HepG2 (cell line): ENCODE measurements around the gene AP2A2. TPM values are rescaled to one million over a fixed set of nuclear protein-coding genes. Genes with fewer than 3 reads are reported as not detected.

Experiments used
- FOXO4 ChIP-seq: sonication (generic); formaldehyde crosslinking; conservative IDR thresholded peaks from 2 replicates; pipeline ENCODE4 v1.8.1; 2023; ENCODE audit warnings: missing genetic modification reagents
- GLI4 ChIP-seq: sonication (generic); formaldehyde crosslinking; IDR thresholded peaks from 2 replicates; pipeline ENCODE4 v1.5.1; 2020; ENCODE audit warnings: missing genetic modification reagents, mild to moderate bottlenecking, moderate library complexity, borderline replicate concordance
- HMG20B ChIP-seq: conservative IDR thresholded peaks from 2 replicates; pipeline ENCODE4 v1.6.1; 2016; ENCODE audit warnings: missing genetic modification reagents, missing compliant biosample characterization
- HNRNPH1 ChIP-seq: fragments of 200-400 bp; formaldehyde crosslinking; optimal IDR thresholded peaks from 2 replicates; pipeline ENCODE3; 2017; ENCODE audit warnings: mild to moderate bottlenecking, low read depth, low read length
- KLF6 ChIP-seq: IDR thresholded peaks from 2 replicates; pipeline ENCODE4 v1.8.0; 2016; ENCODE audit warnings: missing biosample characterization, missing genetic modification reagents
- MATR3 ChIP-seq: sonication (generic); formaldehyde crosslinking; IDR thresholded peaks from 2 replicates; pipeline ENCODE4 v1.4.0; 2020; ENCODE audit warnings: missing genetic modification reagents
- MBNL3 ChIP-seq: fragments of 250-450 bp; sonication (Bioruptor Pico); conservative IDR thresholded peaks from 2 replicates; pipeline ENCODE4 v1.8.0; 2022; ENCODE audit warnings: mild to moderate bottlenecking, inconsistent platforms
- NCOA2 ChIP-seq: sonication (generic); formaldehyde crosslinking; IDR thresholded peaks from 2 replicates; pipeline ENCODE4 v1.8.0; 2022; ENCODE audit warnings: inconsistent platforms
- NFKB2 ChIP-seq: sonication (generic); formaldehyde crosslinking; IDR thresholded peaks from 2 replicates; pipeline ENCODE4 v1.4.0; 2020; ENCODE audit warnings: missing genetic modification reagents, borderline replicate concordance
- SALL2 ChIP-seq: sonication (generic); formaldehyde crosslinking; IDR thresholded peaks from 2 replicates; pipeline ENCODE4 v1.8.1; 2023; ENCODE audit warnings: mild to moderate bottlenecking, missing genetic modification reagents, inconsistent platforms
- SATB2 ChIP-seq: sonication (generic); formaldehyde crosslinking; IDR thresholded peaks from 2 replicates; pipeline ENCODE4 v1.5.0; 2020; ENCODE audit warnings: missing genetic modification reagents
- SCMH1 ChIP-seq: sonication (generic); formaldehyde crosslinking; IDR thresholded peaks from 2 replicates; pipeline ENCODE4 v1.9.0; 2021; ENCODE audit warnings: missing genetic modification reagents, mild to moderate bottlenecking, borderline replicate concordance
- SNAPC2 ChIP-seq: sonication (generic); formaldehyde crosslinking; IDR thresholded peaks from 2 replicates; pipeline ENCODE4 v1.8.1; 2022; ENCODE audit warnings: mild to moderate bottlenecking, missing genetic modification reagents
- SYNCRIP ChIP-seq: fragments of 200-400 bp; formaldehyde crosslinking; IDR thresholded peaks from 2 replicates; pipeline ENCODE4 v1.6.1; 2018; ENCODE audit warnings: mild to moderate bottlenecking, low read depth, low read length; ENCODE audit not compliant: insufficient read depth
- ZFP37 ChIP-seq: sonication (generic); formaldehyde crosslinking; IDR thresholded peaks from 2 replicates; pipeline ENCODE4 v1.4.0; 2020; ENCODE audit warnings: missing genetic modification reagents, borderline replicate concordance
- ZKSCAN1 ChIP-seq: fragments of 150-350 bp; IDR thresholded peaks from 2 replicates; pipeline ENCODE4 v1.6.1; 2014; ENCODE audit warnings: low read length
- ZNF260 ChIP-seq: sonication (generic); formaldehyde crosslinking; IDR thresholded peaks from 2 replicates; pipeline ENCODE4 v1.4.0; 2020; ENCODE audit warnings: missing genetic modification reagents, low read depth, mild to moderate bottlenecking, borderline replicate concordance
- ZNF329 ChIP-seq: sonication (generic); formaldehyde crosslinking; IDR thresholded peaks from 2 replicates; pipeline ENCODE4 v1.9.0; 2021; ENCODE audit warnings: low read depth, mild to moderate bottlenecking, missing genetic modification reagents
- ZNF446 ChIP-seq: sonication (generic); formaldehyde crosslinking; IDR thresholded peaks from 2 replicates; pipeline ENCODE4 v1.5.0; 2020; ENCODE audit warnings: mild to moderate bottlenecking, missing genetic modification reagents
- ZNF556 ChIP-seq: sonication (generic); formaldehyde crosslinking; IDR thresholded peaks from 2 replicates; pipeline ENCODE4 v1.4.0; 2020; ENCODE audit warnings: mild to moderate bottlenecking, missing genetic modification reagents, borderline replicate concordance
- ZNF660 ChIP-seq: sonication (generic); formaldehyde crosslinking; IDR thresholded peaks from 2 replicates; pipeline ENCODE4 v1.5.1; 2020; ENCODE audit warnings: mild to moderate bottlenecking, low read depth, missing genetic modification reagents, borderline replicate concordance
- ZNF678 ChIP-seq: sonication (generic); formaldehyde crosslinking; IDR thresholded peaks from 2 replicates; pipeline ENCODE4 v1.4.0; 2020; ENCODE audit warnings: mild to moderate bottlenecking, missing genetic modification reagents
- ZNF7 ChIP-seq: IDR thresholded peaks from 2 replicates; pipeline ENCODE4 v1.6.1; 2016; ENCODE audit warnings: missing biosample characterization, missing genetic modification reagents
- polyA plus RNA-seq, 8 experiments: library from polyadenylated mRNA; depleted of rRNA in 3 of 8; stranded (reverse) in 7 of 8; unstranded in 1 of 8; fragments of >200 nt; fragmentation: Illumina TruSeq in 4 of 8; extraction: Trizol in 4 of 8; gene quantifications; 2 replicates each; pipeline versions ENCODE4 v1.2.1 to v1.2.3, GENCODE V29; 2011 to 2016; ENCODE audit warnings: low read depth in 4 of 8, missing spikeins in 1 of 8, mixed read lengths in 1 of 8; ENCODE audit not compliant: insufficient read depth in 1 of 8
- total RNA-seq, 5 experiments: library from RNA; depleted of rRNA; stranded (reverse); fragments of >200 nt; fragmentation: Illumina TruSeq; extraction: Trizol; gene quantifications; 2 replicates each; pipeline ENCODE4 v1.2.3, GENCODE V29; 2016; ENCODE audit warnings: low read depth in 1 of 5
- TF ChIP-seq, protein P1 (sequence below): sonication (generic); formaldehyde crosslinking; IDR thresholded peaks from 2 replicates; pipeline ENCODE4 v1.5.1; 2020; ENCODE audit warnings: mild to moderate bottlenecking, missing genetic modification reagents, moderate library complexity

Gene AP2A2
- total and polyA plus RNA-seq, 2 of the 13 experiments (the other 11 are each of a cell fraction or from before 2014, with no cell fraction given) = 25.7 to 75.7 TPM

DNA sequence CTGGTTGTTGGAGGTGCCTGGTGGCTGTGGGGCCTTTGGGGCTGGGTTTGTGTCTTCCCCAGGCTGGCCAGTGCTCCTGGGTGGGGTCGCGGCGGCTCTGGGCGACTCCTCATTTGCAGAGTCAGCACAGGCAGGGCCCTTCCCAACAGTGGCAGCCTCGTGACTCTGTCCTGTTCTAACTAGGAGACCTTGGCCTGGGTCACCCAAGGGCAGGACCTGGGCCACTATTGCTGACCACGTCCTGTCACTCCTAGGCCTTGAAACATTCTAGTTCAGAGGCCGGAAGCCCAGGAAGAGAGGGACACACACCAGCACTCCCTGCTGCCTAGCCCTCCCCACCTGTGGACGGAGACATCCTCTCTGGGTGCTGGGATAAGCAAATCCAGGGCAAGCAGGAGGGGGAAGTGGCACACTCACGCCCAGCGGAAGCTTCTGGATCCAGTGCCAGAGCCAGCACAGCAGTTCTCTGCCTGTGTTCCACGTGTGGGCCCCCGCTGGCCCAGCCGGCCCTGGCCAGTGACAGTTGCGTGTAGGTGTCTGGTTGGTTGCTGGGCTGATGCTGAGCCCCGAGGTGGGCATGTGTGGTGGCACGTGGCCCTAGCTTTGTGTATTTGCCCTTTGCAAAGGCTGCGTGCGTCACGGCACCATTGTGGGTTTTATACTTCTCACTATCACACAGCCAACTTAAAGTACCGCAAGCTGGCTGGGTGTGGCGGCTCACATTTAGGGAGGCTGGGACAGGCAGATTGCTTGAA lies 10.7 kb upstream of the AP2A2 start (continued):
- TF ChIP-seq, protein P1, sequence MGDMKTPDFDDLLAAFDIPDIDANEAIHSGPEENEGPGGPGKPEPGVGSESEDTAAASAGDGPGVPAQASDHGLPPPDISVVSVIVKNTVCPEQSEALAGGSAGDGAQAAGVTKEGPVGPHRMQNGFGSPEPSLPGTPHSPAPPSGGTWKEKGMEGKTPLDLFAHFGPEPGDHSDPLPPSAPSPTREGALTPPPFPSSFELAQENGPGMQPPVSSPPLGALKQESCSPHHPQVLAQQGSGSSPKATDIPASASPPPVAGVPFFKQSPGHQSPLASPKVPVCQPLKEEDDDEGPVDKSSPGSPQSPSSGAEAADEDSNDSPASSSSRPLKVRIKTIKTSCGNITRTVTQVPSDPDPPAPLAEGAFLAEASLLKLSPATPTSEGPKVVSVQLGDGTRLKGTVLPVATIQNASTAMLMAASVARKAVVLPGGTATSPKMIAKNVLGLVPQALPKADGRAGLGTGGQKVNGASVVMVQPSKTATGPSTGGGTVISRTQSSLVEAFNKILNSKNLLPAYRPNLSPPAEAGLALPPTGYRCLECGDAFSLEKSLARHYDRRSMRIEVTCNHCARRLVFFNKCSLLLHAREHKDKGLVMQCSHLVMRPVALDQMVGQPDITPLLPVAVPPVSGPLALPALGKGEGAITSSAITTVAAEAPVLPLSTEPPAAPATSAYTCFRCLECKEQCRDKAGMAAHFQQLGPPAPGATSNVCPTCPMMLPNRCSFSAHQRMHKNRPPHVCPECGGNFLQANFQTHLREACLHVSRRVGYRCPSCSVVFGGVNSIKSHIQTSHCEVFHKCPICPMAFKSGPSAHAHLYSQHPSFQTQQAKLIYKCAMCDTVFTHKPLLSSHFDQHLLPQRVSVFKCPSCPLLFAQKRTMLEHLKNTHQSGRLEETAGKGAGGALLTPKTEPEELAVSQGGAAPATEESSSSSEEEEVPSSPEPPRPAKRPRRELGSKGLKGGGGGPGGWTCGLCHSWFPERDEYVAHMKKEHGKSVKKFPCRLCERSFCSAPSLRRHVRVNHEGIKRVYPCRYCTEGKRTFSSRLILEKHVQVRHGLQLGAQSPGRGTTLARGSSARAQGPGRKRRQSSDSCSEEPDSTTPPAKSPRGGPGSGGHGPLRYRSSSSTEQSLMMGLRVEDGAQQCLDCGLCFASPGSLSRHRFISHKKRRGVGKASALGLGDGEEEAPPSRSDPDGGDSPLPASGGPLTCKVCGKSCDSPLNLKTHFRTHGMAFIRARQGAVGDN (CRISPR knock-in tag) = peak; percentile 99
- TF ChIP-seq SNAPC2 (CRISPR knock-in tag) = no peak
- no peak for TF ChIP-seq ZNF678 (CRISPR knock-in tag)
- no peak for TF ChIP-seq FOXO4 (CRISPR knock-in tag)
- TF ChIP-seq GLI4 (CRISPR knock-in tag) = no peak
- peak; percentile 66 for TF ChIP-seq NCOA2 (CRISPR knock-in tag)
- TF ChIP-seq ZNF446 = no peak
- no peak for TF ChIP-seq ZNF7
- 0 out of 2 replicates have a peak, but pooled peaks have one; percentile 51 for TF ChIP-seq SALL2 (CRISPR knock-in tag)
- no peak for TF ChIP-seq ZNF329
- TF ChIP-seq SCMH1 = no peak
- TF ChIP-seq MBNL3 (CRISPR knock-in tag) = no peak
- TF ChIP-seq SATB2 = no peak
- TF ChIP-seq ZNF660 (CRISPR knock-in tag) = no peak
- no peak for TF ChIP-seq MATR3 (CRISPR knock-in tag)
- no peak for TF ChIP-seq NFKB2
- TF ChIP-seq ZKSCAN1 = no peak
- TF ChIP-seq SYNCRIP = no peak
- no peak for TF ChIP-seq ZFP37 (CRISPR knock-in tag)
- TF ChIP-seq KLF6 (CRISPR knock-in tag) = no peak
- no peak for TF ChIP-seq ZNF260 (CRISPR knock-in tag)
- TF ChIP-seq HNRNPH1 = no peak
- TF ChIP-seq ZNF556 (CRISPR knock-in tag) = peak; percentile 52; the same call in 1 of the 2 replicates
- TF ChIP-seq HMG20B = peak; percentile 58; the same call in 1 of the 2 replicates
